HPDE6-E6E7 (cell line): ENCODE data around the gene LINC01488.

Source experiments
- DNase-seq: peaks from one replicate; pipeline ENCODE4 v3.0.0; 2011; ENCODE audit warnings: missing footprints; ENCODE audit errors: extremely low spot score

Gene LINC01488

DNA sequence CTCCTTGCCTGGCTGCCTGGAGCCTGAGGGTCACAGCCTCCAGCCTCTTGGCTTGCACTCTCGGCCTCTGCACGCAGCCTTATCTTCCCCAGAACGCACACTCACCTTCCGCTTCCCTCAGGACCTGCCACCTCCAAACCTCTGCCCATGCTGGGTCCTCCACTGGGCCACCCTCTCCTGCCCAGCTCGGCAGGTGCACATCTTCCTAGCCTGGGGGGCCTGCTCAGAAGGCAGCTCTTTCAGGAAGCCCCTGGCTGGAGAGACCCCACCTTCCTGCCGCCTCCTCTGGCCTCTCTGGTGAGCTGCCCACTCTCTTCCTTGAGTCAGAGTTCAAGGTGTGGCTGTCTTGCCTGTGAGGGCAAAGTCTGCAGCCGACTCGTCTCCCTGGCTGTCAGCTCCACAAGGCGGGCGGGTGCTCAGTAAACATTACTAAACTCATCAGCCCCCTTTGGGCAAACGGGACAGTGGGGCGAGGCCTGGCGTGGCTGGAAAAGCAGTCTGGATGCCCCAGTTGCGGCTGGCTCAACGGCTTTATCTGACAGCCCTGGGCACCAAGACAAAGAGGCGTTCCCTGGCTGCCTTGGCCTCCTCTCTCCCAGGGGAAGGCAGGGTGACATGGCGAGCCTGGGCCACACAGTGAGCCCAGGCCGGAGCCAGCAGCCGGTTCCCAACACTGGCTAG is 1.7 kb upstream of the LINC01488 start:
- DNase-seq = peak; percentile 53

DNA sequence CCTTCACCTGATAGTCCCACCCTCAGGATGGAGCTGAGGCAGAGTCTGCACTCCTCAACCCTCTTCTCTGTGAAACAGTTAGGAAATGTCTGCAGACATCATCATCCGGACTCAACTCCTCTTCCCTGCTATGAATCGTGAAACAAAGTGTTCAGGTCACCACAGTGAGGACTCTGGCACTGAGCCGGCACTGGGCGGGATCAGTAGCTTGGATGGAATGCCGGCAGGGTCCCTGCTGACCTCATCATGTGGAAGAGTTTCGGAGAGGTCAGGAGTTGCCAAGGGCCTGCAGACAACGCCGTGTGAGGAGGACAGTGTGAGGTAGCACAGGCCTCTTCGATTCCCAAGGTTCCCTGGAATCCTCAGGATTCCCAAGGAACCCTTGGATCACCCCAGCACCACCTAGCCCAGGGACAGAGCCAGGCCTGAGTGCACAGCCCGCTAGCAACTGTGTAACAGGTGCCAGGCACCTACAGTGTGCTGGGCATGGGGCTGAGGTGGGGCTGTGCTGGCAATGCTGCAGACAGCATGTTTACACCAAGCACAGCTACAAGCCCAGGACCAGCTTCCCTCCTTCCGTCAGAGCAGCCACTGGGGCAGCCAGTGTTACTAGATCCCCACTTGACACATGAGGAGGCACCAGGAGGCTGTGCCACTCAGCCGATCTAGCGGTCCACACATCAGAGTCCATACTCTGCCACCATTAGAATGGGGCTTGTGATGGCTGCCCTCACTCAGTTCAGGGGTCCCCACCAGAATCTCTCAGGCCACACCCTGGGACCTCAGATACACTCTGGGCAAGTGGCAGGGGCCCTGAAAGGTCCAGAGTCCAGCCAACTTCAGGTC is 693 bp upstream of the LINC01488 start:
- no peak for DNase-seq

DNA sequence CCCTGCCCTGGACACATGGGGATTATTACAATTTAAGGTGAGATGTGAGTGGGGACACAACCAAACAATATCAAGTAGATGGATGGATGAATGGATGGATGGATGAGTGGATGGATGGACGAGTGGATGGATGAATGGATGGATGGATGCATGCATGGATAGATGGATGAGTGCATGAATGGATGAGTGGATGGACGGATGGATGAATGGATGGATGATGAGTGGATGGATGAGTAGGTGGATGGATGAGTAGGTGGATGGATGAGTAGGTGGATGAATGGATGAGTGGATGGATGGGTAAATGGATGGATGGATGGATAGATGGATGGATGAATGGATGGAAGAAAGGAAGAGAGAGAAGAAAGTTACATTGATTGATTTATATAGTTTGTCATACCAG is 859 bp downstream of the LINC01488 start:
- DNase-seq = no peak

DNA sequence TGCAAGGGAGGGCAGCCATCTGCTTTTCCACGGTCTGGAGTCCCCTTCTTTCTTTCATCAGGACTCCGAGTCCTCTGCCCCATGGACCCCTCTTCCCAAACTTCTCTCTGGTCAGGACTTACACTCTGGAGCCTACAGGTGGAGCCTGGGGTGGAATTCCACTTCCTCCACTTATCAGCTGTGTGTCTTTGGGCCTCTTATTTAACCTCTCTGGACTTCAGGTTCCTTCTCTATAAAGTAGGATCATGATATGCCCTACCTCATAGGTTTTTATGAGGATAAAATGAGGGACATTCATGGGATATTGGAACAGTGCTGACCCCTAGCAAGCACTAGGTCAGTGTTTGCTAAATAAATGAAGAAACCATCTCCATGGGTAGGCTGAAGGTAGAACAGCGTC is 1.7 kb downstream of the LINC01488 start:
- no peak for DNase-seq

DNA sequence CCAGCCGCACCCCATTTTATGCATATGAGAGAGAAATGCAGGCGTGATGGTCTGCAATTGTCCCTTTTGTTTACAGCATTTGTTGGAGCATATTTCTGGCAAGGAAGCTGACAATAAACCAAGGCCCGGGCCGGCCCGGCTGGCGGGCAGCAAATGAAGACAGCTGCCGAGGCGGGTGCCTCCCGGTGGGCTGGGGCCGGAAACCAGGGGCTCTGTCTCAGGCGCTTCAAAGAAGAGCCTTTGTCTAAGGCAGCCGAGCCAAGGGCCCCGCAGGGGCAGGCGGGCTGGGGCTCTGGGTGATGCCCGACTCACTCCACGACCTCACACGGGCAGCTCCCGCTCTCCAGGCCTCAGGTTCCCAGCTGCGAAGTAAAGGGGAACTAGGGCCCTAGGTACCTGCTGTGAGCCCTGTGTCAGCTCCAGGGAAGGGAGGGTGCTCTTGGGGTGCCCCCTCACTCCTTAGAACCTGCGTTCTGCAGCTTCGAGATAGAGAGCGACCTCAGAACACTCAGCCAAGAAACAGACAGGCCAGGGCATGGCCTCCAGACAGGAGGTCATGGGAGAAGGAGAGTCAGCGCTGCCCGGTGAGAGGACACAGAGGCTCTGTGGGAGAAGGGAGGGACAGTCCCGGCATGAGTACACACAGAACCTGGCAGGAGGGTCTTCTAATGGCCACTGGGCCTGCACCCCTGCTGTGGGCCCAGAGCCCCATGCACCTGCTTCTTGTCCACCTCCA is 2.4 kb downstream of the LINC01488 start:
- DNase-seq = no peak

DNA sequence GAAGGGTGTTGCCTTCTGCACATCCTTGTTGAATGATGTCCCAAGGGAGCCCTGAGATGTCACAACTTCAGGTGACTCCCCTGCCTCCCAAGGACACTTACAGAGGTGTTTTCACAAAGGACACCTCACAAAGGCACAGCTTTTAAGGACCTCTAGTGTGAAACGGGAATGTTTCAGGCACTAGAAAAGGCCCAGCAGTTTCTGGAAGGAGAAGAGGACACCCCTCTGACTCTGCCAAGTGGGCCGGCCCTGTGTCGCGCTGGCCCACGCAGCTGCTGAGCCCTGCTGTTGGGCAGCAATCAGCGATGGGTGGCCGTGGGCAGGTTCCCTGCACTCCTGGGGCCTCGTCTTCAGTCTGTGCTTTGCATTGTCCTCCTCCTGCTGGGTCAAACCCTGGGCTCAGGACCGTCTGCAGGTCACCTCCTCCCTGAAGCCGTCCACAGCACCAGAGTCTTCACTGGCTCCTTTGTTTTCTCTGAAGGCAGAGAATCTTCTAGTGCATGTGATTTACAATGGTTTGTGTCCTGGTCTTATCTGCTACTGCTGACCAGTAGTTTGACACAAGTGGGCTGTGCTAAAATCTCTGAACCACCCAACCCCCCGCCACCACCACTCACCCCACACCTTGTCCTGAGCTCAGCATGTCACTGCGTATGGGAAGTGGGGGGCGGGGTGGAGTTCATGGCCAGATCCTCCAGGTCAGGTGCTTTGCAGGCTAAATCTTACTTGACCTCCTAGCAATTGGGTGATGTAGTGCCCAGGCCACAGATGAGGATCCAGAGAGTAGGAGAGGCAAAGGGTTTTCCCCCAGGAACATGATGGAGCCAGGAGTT is 3.2 kb downstream of the LINC01488 start:
- DNase-seq = no peak

DNA sequence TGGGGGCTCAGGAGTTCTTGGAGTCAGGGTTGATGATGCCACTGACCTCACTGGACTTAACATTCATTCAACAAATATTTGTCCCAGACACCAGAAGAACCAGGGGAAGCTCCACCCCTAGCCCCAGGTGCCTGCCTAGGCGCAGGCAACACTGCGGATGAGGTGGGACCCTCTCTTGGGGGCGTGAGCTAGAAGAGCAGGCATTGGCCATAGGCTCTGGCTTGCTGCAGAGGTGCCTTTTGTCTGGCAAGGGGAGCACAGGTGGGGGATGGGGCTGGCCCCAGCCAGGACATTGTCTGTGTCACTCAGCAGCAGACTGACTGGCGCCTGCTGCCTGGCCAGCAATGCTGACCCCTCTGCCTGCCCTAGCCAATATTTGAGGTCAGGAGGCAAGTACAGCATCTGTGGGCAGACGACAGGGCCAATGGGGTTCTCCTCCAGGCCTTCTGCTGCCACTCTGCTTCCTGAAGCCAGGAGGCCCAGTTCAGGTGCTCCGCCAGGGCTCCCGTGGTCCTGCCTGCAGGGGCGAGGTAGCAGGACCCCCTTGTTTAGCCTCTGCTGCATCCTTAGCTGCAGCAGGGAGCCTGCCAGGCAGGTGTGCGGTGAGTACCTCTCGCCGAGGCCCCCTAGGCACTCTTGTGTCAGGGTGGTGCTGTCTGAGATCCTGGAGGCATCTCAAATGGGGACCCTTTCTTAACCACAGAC is 4.0 kb downstream of the LINC01488 start:
- DNase-seq = no peak

DNA sequence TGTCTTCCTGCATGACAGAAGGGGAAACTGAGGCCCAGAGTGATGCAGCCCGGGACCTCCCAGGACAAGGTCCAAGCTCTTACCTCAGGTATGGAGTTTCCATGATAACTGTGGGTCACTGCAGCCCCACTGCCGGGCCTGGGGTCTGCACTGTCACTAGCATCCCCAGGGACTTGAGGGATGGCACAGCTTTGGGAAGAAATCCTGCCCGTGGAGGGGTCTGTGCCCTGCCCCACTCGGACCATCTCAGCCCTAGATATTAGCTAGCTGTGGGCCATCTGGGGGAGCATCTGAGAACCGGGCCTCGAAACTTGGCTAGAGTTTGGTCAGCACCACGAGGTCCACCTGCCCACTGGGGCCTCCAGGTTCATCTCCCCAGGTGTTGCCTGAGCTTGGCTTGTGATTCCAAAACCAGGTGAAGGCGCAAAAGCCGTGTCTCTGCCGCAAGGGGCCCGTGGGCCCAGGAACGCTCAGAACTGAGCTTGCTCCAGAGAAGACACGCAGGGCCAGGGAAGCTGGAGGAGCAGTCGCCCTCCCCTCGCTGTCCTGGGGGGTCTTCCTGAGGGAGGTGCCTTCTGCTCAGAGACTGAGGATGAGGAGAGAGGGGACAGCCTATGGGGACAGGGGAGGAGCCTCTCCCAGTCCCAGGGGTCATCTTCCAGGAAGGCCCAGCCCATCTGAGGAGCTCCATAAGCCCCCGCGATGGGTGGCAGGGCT is 4.8 kb downstream of the LINC01488 start:
- DNase-seq = no peak

DNA sequence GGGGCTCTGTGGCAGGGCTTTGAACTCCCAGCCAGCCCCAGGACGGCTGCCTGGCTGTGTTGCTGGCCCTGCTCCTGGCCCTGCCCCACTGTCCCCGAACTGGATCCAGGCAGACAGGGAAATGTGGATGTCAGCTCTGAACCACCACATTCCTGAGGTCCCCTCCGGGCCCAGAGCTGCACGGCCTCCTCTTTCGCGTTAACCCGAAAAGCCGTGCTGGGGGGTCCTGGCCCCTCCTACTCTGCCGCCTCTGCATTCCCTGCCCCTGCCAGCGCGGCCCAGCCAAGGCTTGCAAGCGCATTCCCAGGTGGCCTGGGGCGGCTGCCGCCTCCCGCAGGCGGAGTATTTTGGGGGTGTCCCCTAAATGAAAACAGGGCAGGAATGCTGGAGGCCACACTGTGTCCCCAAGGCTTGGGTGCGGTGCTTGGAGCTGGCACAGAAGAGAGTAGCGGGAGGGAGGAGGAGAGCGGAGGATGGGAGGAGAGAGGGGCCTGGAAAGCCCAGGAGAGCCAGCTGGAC is 5.4 kb downstream of the LINC01488 start:
- no peak for DNase-seq

DNA sequence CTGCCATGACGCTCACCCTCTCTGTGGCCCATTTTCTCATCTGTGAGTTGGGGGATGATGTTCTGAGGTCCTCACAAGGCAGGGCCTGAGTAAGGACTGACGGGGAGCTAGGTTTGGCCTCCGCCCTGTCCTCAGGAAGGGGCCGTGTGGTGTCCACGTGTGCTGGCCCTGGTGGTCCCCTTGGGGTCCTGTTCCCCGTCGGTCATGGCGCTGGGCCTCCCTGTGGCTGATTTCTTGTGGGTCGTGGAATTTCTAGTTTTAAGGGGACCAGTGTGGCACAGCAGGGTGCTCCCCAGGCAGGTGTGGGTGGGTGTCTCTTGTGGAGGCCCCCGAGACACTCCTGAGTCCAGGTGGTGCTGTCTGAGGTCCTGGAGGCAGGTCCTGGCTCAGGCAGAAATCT is 5.9 kb downstream of the LINC01488 start:
- DNase-seq = no peak

DNA sequence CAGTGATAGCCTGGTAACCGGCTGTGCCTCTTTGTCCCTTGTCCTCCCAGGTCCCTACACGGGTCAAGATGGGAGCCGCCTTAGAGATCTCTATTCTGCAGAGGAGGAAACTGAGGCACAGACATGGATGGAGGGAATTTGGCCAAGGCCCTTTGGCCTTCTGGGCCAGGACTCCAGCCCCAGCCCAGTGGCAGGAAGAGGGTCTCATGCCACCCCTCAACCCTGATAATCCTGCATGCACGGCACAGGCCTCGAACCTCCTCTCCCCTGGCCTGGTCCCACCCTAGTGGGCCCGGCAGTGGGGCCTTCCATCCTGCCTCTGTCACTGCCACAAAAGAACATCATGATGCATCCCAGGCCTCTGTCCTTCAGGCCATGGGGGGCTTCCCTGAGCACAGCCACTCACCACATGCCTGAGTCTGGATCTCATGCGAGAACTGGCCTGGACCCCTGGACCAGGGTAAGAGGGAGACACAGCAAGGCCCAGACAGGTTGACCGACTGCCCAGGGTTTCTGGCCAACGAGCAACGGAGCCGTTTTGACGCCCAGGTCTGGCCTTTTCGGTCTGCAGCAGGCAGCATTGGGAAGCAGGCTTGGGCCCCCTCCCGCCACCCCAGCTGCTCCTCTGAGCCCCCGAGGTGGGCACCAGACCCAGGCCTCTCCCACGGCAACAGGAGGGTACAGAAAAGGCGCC is 6.5 kb downstream of the LINC01488 start:
- DNase-seq = no peak

DNA sequence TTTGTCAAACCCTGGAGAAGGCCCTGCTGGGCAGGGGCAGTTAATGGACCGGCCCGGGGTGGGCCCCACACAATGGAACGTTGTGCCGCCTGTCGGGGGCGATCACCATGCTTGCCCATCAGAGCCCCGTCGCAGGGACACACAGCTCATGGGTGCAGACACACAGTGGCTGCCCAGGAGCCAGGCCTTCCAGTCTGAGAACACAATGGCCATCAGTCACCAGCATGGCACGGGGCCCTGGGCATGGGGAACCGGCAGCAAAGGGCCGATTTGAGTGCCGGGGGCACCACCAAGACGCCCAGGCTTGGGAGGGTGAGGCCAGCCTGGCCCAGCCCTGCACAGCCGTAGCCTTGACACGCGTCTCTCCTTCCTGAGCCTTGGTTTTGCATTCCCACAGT is 7.1 kb downstream of the LINC01488 start:
- no peak for DNase-seq

DNA sequence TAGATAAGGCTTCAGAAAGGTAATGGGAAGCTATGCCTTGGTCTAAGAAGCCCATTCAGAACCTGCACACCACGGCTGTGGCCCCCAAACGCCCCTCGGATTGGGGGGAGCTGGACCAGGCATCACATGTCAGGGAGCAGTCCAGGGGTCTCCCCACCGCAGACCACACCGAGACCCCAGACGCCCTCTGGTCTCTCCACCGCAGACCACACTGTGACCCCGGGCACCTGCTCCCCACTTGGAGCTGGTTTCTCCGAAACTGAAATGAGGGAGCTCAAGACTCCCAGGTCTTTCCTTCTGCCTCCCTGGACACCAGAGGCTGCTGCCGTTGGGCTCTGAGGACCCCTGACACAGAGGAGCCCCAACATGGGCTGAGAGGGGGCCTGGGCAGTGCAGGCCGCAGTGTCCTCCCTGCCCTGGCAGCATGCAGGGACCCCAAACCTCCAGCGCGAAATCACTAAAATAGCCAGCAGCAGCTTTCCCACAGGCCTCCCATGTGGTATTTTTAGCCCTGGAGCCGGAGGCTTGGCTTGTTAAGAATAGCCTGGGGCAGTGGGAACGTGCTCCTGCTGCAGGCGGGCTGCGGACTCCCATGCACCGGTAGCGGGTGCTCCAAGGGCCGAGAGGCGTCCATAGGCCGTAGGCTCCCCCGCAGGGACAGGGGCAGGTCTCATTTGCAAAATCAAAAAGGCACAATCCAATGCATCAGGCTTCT is 7.7 kb downstream of the LINC01488 start:
- no peak for DNase-seq

DNA sequence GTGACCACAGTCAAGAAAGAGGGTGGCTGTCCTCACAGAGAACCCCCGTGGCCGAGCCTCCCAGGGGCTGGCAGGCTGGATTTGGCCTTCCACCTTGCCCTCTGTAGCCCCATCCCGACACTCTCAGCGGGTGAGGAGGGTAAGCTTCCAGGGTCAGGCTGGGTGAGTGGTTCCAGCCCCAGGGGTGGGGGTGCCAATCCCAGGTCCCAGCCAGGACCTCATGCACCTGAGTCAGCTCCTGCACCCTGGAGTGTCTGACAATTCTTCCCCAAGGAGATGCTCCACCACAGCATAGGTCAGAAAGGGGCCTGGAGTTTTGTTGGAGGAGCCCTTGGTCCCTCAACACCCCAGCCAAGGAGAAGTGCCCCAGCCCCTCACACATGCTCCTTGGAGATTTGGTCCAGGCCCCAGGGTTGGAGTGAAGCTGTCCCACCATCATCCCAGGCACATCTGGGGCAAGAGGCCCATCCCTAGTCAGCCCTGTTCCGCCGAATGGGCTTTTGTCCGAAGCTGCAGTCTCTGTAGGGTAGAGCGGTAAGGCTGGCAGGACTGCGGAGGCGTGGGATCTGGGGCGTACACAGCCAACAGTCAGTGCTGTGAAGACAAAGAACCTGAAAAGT is 8.4 kb downstream of the LINC01488 start:
- no peak for DNase-seq

DNA sequence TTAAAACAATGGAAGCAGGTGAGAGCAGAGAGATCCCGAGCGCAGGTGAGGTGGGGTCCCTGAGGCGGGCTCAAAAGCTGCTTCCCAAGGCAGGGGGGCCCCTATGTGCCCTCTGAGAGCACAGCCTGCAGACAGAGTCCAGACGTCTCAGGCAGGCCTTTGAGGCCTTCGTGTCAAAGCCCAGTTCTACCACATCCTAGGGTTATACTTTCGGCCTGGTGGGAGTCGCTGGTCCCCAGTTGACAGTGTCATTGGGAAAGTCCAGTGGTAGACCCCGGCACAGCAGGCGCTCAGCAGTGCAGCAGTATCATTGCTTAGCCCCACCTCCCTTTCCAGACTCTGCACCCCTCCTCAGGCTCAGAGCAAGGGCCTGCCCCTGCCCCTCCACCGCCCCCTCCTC is 9.1 kb downstream of the LINC01488 start:
- no peak for DNase-seq

DNA sequence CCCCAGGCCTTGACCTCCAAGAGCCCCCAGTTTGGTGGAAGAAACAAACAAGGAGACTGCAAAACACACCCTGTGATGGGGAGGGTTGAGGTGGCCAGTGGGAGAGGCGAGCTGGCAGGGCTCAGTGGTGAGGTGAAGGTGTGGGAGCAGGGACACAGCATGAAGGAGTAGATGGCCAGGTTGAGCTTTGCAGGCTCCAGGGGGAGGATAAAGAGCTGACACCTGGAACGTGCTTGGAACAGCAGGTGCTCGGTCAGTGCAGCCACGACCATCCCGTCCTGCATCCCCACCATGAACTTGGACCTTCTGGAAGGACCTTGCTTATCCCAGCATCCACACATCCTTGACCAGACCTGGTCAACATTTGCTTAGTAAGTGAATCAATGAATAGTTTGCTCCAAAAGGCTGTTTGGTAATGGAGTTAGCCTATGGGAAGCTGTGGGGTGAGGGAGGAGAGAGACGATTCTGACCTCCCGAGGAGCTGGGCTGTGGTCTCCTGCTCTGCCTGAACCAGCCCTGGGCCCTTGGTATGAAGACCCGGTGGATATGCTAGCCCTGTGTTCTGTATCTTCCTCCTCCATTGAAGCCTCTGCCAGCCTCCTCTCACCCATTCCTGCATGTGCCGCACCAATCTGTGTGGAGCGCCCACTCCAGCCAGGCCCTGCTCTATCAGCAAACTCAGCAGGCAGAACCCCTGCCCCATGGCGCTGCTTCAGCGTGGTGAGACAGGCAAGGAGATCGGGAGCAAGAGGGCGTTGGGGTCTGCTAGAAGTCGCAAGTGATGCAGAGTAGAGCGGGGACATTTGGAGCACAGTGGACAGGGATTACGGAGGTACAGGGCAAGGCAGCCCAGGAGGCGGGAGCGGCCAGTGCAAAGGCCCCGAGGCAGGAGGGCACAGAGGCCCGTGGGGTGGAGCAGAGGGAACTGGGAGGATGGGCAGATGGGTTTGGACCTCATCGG is 9.9 kb downstream of the LINC01488 start:
- no peak for DNase-seq
